Measurements from ENCODE around the gene RNF166.

The RNF166 gene

DNA sequence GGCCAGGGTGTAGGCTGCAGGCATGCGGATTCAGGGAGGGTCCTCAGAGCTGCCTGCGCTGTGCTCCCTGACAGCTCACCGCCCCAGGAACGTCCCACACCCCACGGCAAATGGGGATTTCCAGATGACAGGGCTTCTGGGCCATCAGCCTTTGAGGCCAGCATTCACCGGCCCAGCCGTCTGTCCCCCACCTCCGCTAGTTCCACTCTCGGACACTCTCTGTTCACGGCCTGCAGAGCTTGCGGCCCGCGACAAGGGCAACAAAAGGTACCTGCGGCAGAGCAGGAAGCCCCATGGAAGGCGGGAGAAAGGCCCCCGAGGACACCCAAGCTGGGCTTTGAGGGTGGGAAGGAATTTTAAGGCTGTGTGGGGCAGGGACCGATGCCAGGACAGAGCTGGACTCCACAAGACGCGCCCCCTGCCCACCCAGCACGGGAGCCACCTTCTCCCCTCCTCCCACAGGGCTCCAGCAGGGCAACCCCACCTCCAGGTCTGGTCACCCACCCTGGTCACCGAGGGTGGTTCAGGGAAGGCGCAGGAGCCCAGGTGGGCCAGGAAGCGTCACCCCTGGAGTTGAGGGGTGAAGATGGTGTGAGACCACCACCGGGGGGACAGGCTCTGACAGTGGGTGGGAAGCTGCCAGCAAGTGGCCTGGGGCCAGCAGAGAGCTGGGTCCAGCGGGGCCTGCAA, 49.8 kb downstream of the RNF166 start:
- no peak for DNase-seq (ENCODE audit: extremely low read depth, low read depth)
- no peak overlapping the region for H3K4me3 ChIP-seq (replicated peaks; ENCODE audit: low read depth, low read length)
- TF ChIP-seq, protein P1, sequence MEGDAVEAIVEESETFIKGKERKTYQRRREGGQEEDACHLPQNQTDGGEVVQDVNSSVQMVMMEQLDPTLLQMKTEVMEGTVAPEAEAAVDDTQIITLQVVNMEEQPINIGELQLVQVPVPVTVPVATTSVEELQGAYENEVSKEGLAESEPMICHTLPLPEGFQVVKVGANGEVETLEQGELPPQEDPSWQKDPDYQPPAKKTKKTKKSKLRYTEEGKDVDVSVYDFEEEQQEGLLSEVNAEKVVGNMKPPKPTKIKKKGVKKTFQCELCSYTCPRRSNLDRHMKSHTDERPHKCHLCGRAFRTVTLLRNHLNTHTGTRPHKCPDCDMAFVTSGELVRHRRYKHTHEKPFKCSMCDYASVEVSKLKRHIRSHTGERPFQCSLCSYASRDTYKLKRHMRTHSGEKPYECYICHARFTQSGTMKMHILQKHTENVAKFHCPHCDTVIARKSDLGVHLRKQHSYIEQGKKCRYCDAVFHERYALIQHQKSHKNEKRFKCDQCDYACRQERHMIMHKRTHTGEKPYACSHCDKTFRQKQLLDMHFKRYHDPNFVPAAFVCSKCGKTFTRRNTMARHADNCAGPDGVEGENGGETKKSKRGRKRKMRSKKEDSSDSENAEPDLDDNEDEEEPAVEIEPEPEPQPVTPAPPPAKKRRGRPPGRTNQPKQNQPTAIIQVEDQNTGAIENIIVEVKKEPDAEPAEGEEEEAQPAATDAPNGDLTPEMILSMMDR (IDR thresholded peaks at IDR 0.05; ENCODE audit: low read depth, low read length, missing control alignments) = no peak

DNA sequence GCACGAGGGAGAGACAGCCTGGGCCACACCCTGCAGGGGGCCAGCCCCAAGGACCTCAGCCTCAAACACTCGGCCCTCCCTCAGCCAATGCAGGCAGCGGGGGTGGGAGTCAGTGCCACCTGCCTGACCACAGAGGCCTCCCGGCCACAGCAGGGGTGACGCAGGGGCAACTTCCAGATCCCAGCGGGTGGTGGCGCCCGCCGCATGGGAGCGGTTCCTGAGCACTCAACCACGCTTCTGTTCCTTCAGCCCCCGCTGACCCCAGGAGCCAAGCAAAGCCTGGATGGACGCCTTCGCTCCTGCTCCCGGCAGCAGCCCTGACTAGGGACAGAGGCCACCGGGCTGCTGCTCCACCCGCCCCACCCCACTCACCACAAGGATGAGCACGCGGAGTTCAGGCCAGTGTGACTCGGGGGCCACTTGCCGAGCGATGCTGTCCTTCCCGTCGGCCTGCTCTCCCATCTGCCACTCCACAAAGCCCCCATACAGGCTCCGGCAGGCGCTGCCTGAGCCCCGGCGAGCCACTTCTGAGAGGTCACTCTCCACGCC, 50.4 kb downstream of the RNF166 start:
- no peak for DNase-seq (ENCODE audit: extremely low read depth, low read depth)
- TF ChIP-seq, protein P1 (IDR thresholded peaks at IDR 0.05; ENCODE audit: low read depth, low read length, missing control alignments) = no peak
- no peak overlapping the region for H3K4me3 ChIP-seq (replicated peaks; ENCODE audit: low read depth, low read length)

DNA sequence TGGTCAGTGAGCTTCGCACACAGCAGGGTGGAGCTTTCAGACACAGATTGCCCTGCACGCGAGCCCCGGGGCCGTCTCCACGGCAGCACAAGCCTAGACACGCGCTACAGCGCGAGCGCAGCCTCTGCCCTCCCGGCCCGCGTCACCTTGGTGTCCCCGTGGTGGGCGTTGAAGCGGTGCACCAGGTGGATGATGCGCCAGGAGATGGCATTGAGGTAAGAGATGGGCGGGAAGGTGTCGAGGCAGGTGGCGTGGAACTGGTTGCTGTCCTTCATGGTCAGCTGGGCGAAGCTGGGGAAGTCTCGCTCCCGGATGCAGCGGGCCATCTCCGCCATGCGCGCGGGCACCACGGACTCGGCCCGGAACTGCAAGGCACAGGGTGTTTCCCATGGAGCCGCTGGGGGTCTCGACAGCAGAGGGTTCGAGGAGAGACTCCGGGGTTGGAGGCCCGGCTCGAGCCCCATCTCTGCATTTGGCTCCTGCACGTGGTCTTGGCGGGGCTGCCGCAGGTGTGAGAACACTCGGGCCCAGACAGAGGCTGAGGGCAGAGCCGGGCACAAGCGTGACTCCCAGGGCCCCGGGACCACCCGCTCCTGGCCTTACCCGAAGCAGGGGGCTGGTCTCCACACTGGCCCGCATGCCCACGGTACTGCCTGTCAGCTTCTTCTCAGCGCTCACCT, 51.0 kb downstream of the RNF166 start:
- TF ChIP-seq, protein P1 (IDR thresholded peaks at IDR 0.05; ENCODE audit: low read depth, low read length, missing control alignments) = no peak
- no peak overlapping the region for H3K4me3 ChIP-seq (replicated peaks; ENCODE audit: low read depth, low read length)
- no peak for DNase-seq (ENCODE audit: extremely low read depth, low read depth)

DNA sequence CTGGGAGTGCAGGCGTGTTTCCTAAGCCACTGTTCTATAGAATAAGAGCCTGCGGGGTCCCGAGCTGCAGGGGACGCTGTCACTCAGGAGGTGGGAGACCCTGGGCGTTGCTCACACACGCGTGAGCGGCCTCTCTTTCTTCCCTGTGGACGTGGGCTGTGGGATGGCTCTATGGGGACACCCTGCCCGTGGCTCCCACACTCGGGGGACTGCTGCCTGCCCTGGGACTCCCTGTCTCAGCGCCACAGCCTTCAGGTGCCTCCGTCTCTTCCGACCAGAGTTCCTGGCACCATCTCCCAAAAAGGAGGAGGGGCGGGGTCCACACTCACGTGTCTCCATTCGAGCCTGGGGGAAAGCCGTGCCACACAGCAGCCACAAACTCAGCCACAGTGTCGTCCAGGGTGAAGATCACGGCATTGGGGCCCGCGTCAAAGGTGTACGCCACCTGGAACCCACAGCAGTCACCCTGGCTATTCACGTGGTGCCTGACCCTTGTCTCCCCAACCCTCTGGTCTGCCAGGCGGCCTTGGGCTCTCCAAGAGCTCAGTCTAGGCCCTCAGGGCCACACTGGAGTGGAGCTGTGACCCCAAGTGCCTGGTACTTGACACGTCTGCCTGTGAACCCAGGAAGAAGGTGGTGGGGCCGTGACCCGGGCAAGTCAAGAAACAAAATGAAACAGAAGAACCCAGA, 51.7 kb downstream of the RNF166 start:
- TF ChIP-seq, protein P1 (IDR thresholded peaks at IDR 0.05; ENCODE audit: low read depth, low read length, missing control alignments) = no peak
- DNase-seq (ENCODE audit: extremely low read depth, low read depth) = no peak
- no peak overlapping the region for H3K4me3 ChIP-seq (replicated peaks; ENCODE audit: low read depth, low read length)

DNA sequence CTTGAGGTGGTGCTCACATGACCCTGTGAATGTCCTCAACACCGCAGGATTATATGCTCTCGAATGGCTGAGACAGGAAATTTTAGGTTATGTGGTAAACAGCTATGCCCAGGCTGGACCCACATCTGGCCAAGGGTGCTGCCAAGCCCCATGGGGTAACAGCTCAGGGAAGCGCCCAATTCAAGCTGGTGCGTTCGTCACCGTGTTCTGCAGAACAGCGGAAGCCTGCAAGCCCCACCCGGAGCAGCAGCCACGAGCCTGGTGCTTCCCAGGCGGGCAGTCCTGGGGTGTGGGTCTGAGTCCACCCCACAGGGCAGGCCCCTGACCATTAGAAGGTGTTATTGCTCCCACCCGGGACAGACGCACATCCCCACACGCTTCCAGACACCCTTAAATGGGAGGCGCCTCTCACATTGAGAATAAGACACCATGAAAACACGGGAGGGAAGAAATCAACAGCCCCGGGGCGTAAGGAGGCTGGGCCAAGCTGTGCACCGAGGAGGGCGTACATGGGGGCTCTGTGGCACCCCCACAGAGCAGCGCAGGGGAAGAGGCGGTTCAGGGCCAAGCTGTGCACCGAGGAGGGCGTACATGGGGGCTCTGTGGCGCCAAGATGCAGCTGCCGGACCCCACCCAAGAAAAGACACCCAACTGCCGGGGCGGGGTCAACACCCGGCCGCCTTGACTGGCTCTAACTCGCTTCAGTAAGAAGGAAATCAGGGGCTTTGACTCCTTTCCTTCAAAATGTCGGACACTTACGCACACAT, 52.4 kb downstream of the RNF166 start:
- TF ChIP-seq, protein P1 (IDR thresholded peaks at IDR 0.05; ENCODE audit: low read depth, low read length, missing control alignments) = no peak
- no peak for DNase-seq (ENCODE audit: extremely low read depth, low read depth)
- no peak overlapping the region for H3K4me3 ChIP-seq (replicated peaks; ENCODE audit: low read depth, low read length)

DNA sequence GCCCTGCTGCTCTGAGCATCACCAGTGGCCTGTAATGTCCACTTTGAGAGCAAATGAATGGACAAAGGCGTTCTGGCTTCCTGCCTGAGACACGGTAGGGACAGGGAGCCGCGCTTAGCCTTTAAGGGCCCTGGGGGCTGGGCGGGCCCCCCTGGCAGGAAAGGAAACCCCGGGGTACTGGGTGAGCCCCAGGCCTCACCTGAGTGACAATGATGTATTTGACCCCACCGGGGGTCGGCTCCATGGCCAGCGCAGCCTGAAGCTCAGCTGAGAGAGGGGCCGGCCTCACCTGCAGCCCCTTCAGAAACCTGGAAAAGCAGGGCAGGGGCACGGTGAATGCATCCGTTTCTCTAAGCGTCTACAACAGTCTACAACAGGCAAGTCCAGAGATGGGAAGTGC, 53.1 kb downstream of the RNF166 start:
- H3K4me3 ChIP-seq (replicated peaks; ENCODE audit: low read depth, low read length) = no peak overlapping the region
- TF ChIP-seq, protein P1 (IDR thresholded peaks at IDR 0.05; ENCODE audit: low read depth, low read length, missing control alignments) = no peak
- DNase-seq (ENCODE audit: extremely low read depth, low read depth) = no peak
